Breast epithelium (tissue), 4 donors: ENCODE data around the gene RHOH. TPM values are rescaled to one million over a fixed set of nuclear protein-coding genes. Genes with fewer than 3 reads are reported as not detected.

Experiments used
- DNase-seq, 2 donors: peaks; one replicate each; pipeline ENCODE4 v3.0.0-alpha.2; 2019; ENCODE audit warnings: low spot score in 2 of 2
- H3K27ac ChIP-seq, 2 donors: fragments of 200-600 bp; sonication (generic) in 1 of 2; one replicate each; pipeline ENCODE4 v1.5.1; 2016 to 2019; ENCODE audit warnings: mild to moderate bottlenecking in 1 of 2
- H3K27me3 ChIP-seq, 2 donors: fragments of 200-600 bp; sonication (generic) in 1 of 2; one replicate each; pipeline versions ENCODE4 v1.5.1 to v1.6.0; 2017 to 2019; ENCODE audit warnings: control low read depth in 1 of 2, mild to moderate bottlenecking in 1 of 2
- H3K36me3 ChIP-seq: fragments of 200-600 bp; one replicate; pipeline ENCODE4 v1.5.1; 2019
- H3K4me1 ChIP-seq, 2 donors: fragments of 200-600 bp; sonication (generic); one replicate each; pipeline ENCODE4 v1.5.1; 2016 to 2019; ENCODE audit warnings: control low read depth in 1 of 2
- H3K4me3 ChIP-seq, 3 donors: fragments of 200-600 bp; sonication (generic); 1 replicate in 2 of 3; 2 replicates in 1 of 3; pipeline ENCODE4 v1.5.1; 2016 to 2019; ENCODE audit warnings: mild to moderate bottlenecking in 3 of 3, moderate library complexity in 2 of 3
- H3K9me3 ChIP-seq, 2 donors: fragments of 200-600 bp; sonication (generic) in 1 of 2; one replicate each; pipeline ENCODE4 v1.5.1; 2016 to 2019; ENCODE audit warnings: control low read depth in 1 of 2
- CTCF ChIP-seq, 3 donors: fragments of 450-650 bp; IDR thresholded peaks; one replicate each; pipeline ENCODE4 v1.5.1; 2016 to 2017; ENCODE audit warnings: antibody characterized with exemption in 3 of 3, mild to moderate bottlenecking in 3 of 3, moderate library complexity in 3 of 3
- POLR2A ChIP-seq: fragments of 450-650 bp; IDR thresholded peaks from one replicate; pipeline ENCODE4 v1.6.1; 2016; ENCODE audit warnings: antibody characterized with exemption, mild to moderate bottlenecking, moderate library complexity
- POLR2AphosphoS5 ChIP-seq, 3 donors: sonication (generic); formaldehyde crosslinking; IDR thresholded peaks; one replicate each; pipeline ENCODE4 v1.6.1; 2017; ENCODE audit warnings: antibody characterized with exemption in 3 of 3
- intact Hi-C: fragments of 100-400 bp; cut with DNase I; formaldehyde crosslinking; loops from one replicate; pipeline ENCODE4 v1.15.1; 2023; ENCODE audit warnings: low total_unique reads
- total RNA-seq, 3 donors: library from RNA; depleted of rRNA; stranded (reverse); fragments of >200 nt; gene quantifications; one replicate each; pipeline ENCODE4 v1.1.0, GENCODE V29; 2016

RHOH gene
- total RNA-seq, 3 donors from 2014 or later, result 5.0 to 16.4 (median 9.7) TPM

GRCh38 chr4:40211224-40212185 is 14.7 kb downstream of the RHOH start:
- TF ChIP-seq POLR2A (no peak), POLR2AphosphoS5 (IDR thresholded peaks at IDR 0.05) (no peak), CTCF (IDR thresholded peaks at IDR 0.05) (no peak)
- H3K4me1 ChIP-seq, result no peaks in the 10 kb centered on the region
- DNase-seq, result no peak
- no peaks in the 10 kb centered on the region for H3K27me3 ChIP-seq
- intact Hi-C loops, result no loop called here
- no peak overlapping the region for H3K4me3 ChIP-seq
- H3K36me3 ChIP-seq, result no peaks in the 10 kb centered on the region
- H3K27ac ChIP-seq, result no peak overlapping the region
- H3K9me3 ChIP-seq, result no peaks in the 10 kb centered on the region

GRCh38 chr4:40212674-40213527 is 16.1 kb downstream of the RHOH start:
- no peak overlapping the region for H3K27ac ChIP-seq
- TF ChIP-seq CTCF (IDR thresholded peaks at IDR 0.05) (no peak), POLR2A (no peak), POLR2AphosphoS5 (IDR thresholded peaks at IDR 0.05) (no peak)
- no peaks in the 10 kb centered on the region for H3K4me1 ChIP-seq
- intact Hi-C loops, result no loop called here
- no peak overlapping the region for H3K4me3 ChIP-seq
- H3K36me3 ChIP-seq, result no peaks in the 10 kb centered on the region
- H3K27me3 ChIP-seq, result no peaks in the 10 kb centered on the region
- H3K9me3 ChIP-seq, result no peaks in the 10 kb centered on the region
- no peak for DNase-seq

GRCh38 chr4:40214038-40214437 is 17.2 kb downstream of the RHOH start:
- TF ChIP-seq POLR2AphosphoS5 (IDR thresholded peaks at IDR 0.05), result no peak
- no peak for TF ChIP-seq POLR2A
- TF ChIP-seq CTCF (IDR thresholded peaks at IDR 0.05), result no peak
- no peaks in the 10 kb centered on the region for H3K27me3 ChIP-seq

GRCh38 chr4:40214661-40215418 is 18.0 kb downstream of the RHOH start:
- no peak overlapping the region for H3K4me3 ChIP-seq
- H3K4me1 ChIP-seq, result no peaks in the 10 kb centered on the region
- no peaks in the 10 kb centered on the region for H3K9me3 ChIP-seq
- H3K36me3 ChIP-seq, result no peaks in the 10 kb centered on the region
- H3K27me3 ChIP-seq, result no peaks in the 10 kb centered on the region
- DNase-seq, result no peak
- no peak overlapping the region for H3K27ac ChIP-seq
- no peak for TF ChIP-seq CTCF (IDR thresholded peaks at IDR 0.05)
- TF ChIP-seq POLR2A, result no peak
- TF ChIP-seq POLR2AphosphoS5 (IDR thresholded peaks at IDR 0.05), result no peak
- intact Hi-C loops, result no loop called here

More at GRCh38 chr4:40214038-40214437, 17.2 kb downstream of the RHOH start:
- H3K27ac ChIP-seq, result no peak overlapping the region
- no peak overlapping the region for H3K4me3 ChIP-seq
- H3K4me1 ChIP-seq, result no peaks in the 10 kb centered on the region
- no peak for DNase-seq
- no peaks in the 10 kb centered on the region for H3K9me3 ChIP-seq
- H3K36me3 ChIP-seq, result no peaks in the 10 kb centered on the region
- intact Hi-C loops, result no loop called here
